Uterus (tissue), 2 donors: ENCODE measurements around the gene RFX2.
"Not testable (repeated sequence)": the region's sequence is repeated elsewhere in the genome, so short reads cannot be mapped to it uniquely, and the experiment has no call there.

Experiments
- POLR2A ChIP-seq, 2 donors: fragments of 450-650 bp; IDR thresholded peaks; one replicate each; pipeline ENCODE4 v1.6.1; 2016; ENCODE audit warnings: antibody characterized with exemption in 2 of 2, mild to moderate bottlenecking in 1 of 2, moderate library complexity in 1 of 2
- TF ChIP-seq, protein P1 (sequence below), 4 experiments: fragments of 200-600 bp in 2 of 4; fragments of 450-650 bp in 2 of 4; sonication (generic) in 2 of 4; IDR thresholded peaks; one replicate each; pipeline ENCODE4 v1.5.1; 2016 to 2019; ENCODE audit warnings: antibody characterized with exemption in 4 of 4, mild to moderate bottlenecking in 2 of 4, moderate library complexity in 1 of 4

DNA sequence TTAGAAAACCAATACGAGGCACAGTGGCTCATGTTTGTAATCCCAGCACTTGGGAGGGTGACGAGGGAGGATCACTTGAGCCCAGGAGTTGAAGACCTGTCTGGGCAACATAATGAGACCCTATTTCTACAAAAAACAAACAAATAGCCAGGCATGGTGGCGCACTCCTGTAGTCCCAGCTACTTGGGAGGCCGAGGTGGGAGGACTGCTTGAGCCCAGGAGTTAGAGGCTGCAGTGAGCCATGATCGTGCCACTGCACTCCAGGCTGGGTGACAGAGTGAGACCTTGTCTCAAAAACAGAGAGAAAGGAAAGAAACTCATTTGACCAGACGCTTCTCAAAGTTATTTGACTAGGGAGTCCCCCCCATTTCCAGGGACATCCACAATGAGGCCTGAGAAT, 147.0 kb downstream of the RFX2 start:
- TF ChIP-seq, protein P1, sequence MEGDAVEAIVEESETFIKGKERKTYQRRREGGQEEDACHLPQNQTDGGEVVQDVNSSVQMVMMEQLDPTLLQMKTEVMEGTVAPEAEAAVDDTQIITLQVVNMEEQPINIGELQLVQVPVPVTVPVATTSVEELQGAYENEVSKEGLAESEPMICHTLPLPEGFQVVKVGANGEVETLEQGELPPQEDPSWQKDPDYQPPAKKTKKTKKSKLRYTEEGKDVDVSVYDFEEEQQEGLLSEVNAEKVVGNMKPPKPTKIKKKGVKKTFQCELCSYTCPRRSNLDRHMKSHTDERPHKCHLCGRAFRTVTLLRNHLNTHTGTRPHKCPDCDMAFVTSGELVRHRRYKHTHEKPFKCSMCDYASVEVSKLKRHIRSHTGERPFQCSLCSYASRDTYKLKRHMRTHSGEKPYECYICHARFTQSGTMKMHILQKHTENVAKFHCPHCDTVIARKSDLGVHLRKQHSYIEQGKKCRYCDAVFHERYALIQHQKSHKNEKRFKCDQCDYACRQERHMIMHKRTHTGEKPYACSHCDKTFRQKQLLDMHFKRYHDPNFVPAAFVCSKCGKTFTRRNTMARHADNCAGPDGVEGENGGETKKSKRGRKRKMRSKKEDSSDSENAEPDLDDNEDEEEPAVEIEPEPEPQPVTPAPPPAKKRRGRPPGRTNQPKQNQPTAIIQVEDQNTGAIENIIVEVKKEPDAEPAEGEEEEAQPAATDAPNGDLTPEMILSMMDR (IDR thresholded peaks at IDR 0.05) = not testable (repeated sequence)
- TF ChIP-seq POLR2A (IDR thresholded peaks at IDR 0.05) = not testable (repeated sequence)
